Stimulated activated naive CD8-positive, alpha-beta T cell treated with anti-CD3 and anti-CD28 coated beads, Interleukin-15, amount 100 ng/mL, for 72 hours (primary cell): ENCODE measurements around the gene ITPRIPL1.

Source experiments
- ATAC-seq: fragments of 150-1000 bp; cut with Tn5 transposase; 2 replicates; pipeline ENCODE4 v1.10.0; 2021; ENCODE audit warnings: mild to moderate bottlenecking, moderate library complexity
- DNase-seq, 2 donors: peaks; one replicate each; pipeline ENCODE4 v3.0.0; 2021 to 2022
- H3K27ac Mint-ChIP-seq, 2 donors: one replicate each; pipeline ENCODE4 v1.8.0; 2022; ENCODE audit warnings: mild to moderate bottlenecking in 2 of 2, mixed read lengths in 2 of 2, moderate library complexity in 2 of 2
- H3K27me3 Mint-ChIP-seq: one replicate; pipeline ENCODE4 v1.8.0; 2022; ENCODE audit warnings: mixed read lengths
- H3K4me1 Mint-ChIP-seq: one replicate; pipeline ENCODE4 v1.8.0; 2022; ENCODE audit warnings: mild to moderate bottlenecking, mixed read lengths
- H3K4me3 Mint-ChIP-seq, 2 donors: one replicate each; pipeline ENCODE4 v1.8.0; 2022; ENCODE audit warnings: mild to moderate bottlenecking in 2 of 2, mixed read lengths in 2 of 2, moderate library complexity in 1 of 2
- H3K9me3 Mint-ChIP-seq, 2 donors: one replicate each; pipeline ENCODE4 v1.8.0; 2022; ENCODE audit warnings: mixed read lengths in 2 of 2

The ITPRIPL1 gene

GRCh38 chr2:96361751-96362150, 36.6 kb downstream of the ITPRIPL1 start:
- Mint-ChIP-seq H3K4me3 (no peak overlapping the region), H3K27ac (no peak overlapping the region), H3K4me1 (no peaks in the 10 kb centered on the region), H3K27me3 (no peaks in the 10 kb centered on the region), H3K9me3 (no peaks in the 10 kb centered on the region)
- DNase-seq (no peak), ATAC-seq (no peak)

- H3K9me3 Mint-ChIP-seq, result no peaks in the 10 kb centered on the region
- no peak for DNase-seq
- no peaks in the 10 kb centered on the region for H3K4me1 Mint-ChIP-seq
- H3K27me3 Mint-ChIP-seq, result no peaks in the 10 kb centered on the region
- H3K27ac Mint-ChIP-seq, result no peak overlapping the region
- ATAC-seq, result no peak
- H3K4me3 Mint-ChIP-seq, result no peak overlapping the region
These were observed 44.1 kb downstream of the ITPRIPL1 start for GRCh38 chr2:96369186-96369585.

- no peaks in the 10 kb centered on the region for H3K4me1 Mint-ChIP-seq
- peaks cover 11 to 29% of the 10 kb centered on the region in 2 donors for H3K9me3 Mint-ChIP-seq
- no peak for DNase-seq
- H3K4me3 Mint-ChIP-seq, result no peak overlapping the region
- no peaks in the 10 kb centered on the region for H3K27me3 Mint-ChIP-seq
- no peak overlapping the region for H3K27ac Mint-ChIP-seq
- no peak for ATAC-seq
These were observed 49.3 kb downstream of the ITPRIPL1 start for GRCh38 chr2:96374211-96374951.
